H7 (cell line): ENCODE data around the gene TET3. TPM values are rescaled to one million over a fixed set of nuclear protein-coding genes. Genes with fewer than 3 reads are reported as not detected.

Experiments
- DNase-seq: peaks from one replicate; pipeline ENCODE4 v3.0.0; 2012
- H3K27me3 ChIP-seq: 2 replicates; pipeline ENCODE4 v1.6.0; 2011; ENCODE audit warnings: mild to moderate bottlenecking, low read length; ENCODE audit not compliant: control insufficient read depth, insufficient read depth
- H3K36me3 ChIP-seq: replicated peaks from 2 replicates; pipeline ENCODE4 v1.5.1; 2011; ENCODE audit warnings: low read length; ENCODE audit not compliant: control insufficient read depth, insufficient read depth
- H3K4me3 ChIP-seq: 2 replicates; pipeline ENCODE4 v1.5.1; 2011; ENCODE audit warnings: low read depth, mild to moderate bottlenecking, control low read depth, low read length, moderate library complexity; ENCODE audit not compliant: insufficient read depth
- total RNA-seq: library from RNA; depleted of rRNA; stranded (reverse); fragments of >200 nt; shearing (Covaris generic); gene quantifications from 2 replicates; pipeline ENCODE4 v1.2.3, GENCODE V29; 2014

The TET3 gene
- total RNA-seq, 1 experiment from 2014 or later, result 7.2 TPM

DNA sequence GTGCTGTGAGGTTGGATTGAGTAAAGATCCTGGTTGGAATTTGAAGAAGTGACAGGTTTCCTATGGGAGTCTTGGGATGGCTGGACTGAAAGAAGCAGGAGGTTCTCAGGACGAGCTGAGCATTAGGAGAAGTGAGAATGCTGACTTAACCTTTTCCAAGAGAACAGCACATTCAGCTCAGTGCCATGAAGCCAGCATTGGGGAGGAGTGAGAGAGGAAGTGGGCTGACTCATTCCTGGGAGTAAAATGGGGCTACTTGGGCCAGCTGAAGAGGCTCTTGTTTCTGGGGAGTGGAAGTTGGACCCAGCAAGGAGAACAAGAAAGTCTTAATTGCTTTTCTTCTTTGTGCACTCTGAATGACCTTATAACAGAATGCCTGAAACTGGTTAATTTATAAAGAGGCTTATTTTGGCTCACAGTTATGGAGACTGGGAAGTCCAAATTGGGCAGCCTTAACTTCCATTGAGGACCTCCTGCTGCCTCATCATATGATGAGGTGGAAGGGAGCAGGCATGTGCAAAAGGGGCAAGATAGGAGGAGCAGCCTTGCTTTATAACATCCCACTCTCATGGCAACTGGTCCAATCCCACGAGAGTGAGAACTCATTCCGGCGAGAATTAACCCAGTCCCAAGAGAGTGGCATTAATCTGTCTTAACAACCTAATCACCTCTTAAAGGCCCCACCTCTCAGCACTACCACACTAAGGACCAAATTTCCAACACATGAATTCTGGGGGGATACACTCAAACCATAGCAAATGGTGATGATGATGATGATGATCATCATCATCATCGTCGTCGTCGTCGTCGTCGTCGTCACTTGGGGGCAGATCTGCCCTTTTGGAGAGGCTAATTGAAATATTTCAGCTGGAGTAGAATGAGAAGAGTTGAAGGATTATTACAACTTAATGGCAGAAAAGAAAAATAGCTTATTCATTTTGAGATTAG lies 31.9 kb upstream of the TET3 start:
- no peak for DNase-seq
- H3K4me3 ChIP-seq, result no peak overlapping the region
- no peaks in the 10 kb centered on the region for H3K27me3 ChIP-seq
- H3K36me3 ChIP-seq, result peaks cover 47% of the 10 kb centered on the region

DNA sequence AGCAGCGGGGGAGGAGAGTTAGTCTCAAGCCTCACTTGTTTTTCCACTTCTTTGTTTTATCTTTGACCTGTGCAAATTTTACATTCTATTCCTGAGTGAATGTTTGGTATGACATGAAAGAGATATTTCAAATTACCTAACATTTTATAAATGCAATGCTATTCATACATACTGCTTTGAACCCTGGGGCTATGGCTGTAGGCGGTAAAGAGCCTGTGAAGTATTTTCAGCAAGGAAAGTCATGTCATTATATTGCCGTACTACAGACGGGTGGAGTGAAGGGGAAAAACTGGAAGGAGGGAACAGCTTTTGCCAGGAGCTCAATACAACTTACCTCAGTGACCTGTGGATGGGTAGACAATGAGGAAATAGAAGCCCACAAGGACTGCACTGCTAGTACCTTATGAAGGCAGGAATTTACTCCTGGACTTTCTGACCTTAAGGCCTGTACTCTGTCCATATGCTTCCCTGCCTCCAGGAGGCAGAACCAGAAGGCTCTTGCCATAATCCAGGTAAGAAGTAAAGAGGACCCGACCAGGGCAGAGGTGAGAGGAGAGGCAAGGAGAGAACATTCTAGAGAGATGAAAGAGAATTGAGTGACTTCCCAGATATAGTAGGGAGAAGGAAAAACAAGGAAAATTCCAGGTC lies 28.4 kb upstream of the TET3 start:
- H3K36me3 ChIP-seq, result peaks cover 31% of the 10 kb centered on the region
- no peak overlapping the region for H3K4me3 ChIP-seq
- H3K27me3 ChIP-seq, result no peaks in the 10 kb centered on the region
- no peak for DNase-seq

DNA sequence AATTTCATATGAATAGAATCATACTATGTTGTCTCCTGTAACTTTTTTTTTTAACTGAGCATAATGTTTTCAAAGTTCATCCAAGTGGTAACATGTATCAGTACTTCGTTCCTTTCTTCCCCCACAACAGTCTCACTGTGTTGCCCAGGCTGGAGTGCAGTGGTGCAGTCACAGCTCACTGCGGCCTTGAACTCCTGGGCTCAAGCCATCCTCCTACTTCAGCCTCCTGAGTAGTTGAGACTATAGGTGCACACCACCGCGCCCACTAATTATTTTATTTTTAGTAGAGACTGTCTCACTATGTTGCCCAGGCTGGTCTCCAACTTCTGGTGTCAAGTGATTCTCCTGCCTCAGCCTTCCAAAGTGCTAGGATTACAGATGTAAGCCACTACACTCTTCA lies 23.4 kb upstream of the TET3 start:
- no peak for DNase-seq
- H3K36me3 ChIP-seq, result peaks cover 12% of the 10 kb centered on the region
- H3K27me3 ChIP-seq, result no peaks in the 10 kb centered on the region
- no peak overlapping the region for H3K4me3 ChIP-seq

GRCh38 chr2:73961823-73962615 lies 22.7 kb upstream of the TET3 start:
- H3K4me3 ChIP-seq, result no peak overlapping the region
- no peak for DNase-seq
- peaks cover 6% of the 10 kb centered on the region for H3K36me3 ChIP-seq
- H3K27me3 ChIP-seq, result no peaks in the 10 kb centered on the region

GRCh38 chr2:73962798-73963197 lies 21.9 kb upstream of the TET3 start:
- DNase-seq, result no peak
- no peaks in the 10 kb centered on the region for H3K27me3 ChIP-seq
- no peak overlapping the region for H3K4me3 ChIP-seq
- H3K36me3 ChIP-seq, result peaks cover 6% of the 10 kb centered on the region

DNA sequence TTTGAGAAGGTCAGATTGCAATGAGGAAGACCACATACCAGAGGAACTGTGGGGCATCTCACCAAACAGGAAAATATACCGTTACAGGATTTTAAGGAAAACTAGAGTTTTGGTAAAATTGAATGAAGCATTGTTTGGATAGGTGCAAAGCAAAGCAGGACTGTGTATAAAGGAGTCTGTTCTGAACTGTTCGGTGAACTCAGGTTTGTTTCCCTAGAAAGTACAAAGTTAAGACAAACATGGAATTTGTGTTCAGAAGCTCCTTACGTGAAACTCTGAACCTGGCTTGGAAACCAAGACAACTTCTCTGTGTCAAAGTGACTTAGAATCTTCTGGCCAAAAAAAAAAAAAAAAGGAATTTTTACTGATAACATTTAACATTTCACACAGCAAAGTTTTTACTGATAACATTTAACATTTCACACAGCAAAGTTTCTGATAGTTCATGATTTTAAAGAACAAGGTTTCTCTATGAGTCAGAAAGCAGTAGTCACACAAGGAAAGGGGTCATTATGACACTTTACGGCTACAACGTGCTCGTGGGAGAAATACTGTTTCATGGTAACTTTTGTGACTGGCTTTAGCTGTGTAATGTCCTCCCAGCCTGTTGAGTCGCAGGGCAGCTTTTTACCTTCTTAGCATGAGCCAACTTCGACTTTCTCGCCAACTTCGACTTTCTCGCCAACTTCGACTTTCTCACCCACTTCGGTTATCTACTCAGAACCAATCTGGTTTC lies 21.2 kb upstream of the TET3 start:
- Histone ChIP-seq H3K27me3 (no peaks in the 10 kb centered on the region), H3K4me3 (no peak overlapping the region), H3K36me3 (peaks cover 4% of the 10 kb centered on the region)
- DNase-seq, result no peak

GRCh38 chr2:73964223-73964622 lies 20.5 kb upstream of the TET3 start:
- Histone ChIP-seq H3K27me3 (no peaks in the 10 kb centered on the region), H3K4me3 (no peak overlapping the region), H3K36me3 (peaks cover 1% of the 10 kb centered on the region; the same call in 1 of the 2 replicates)

GRCh38 chr2:73965053-73965452 lies 19.7 kb upstream of the TET3 start:
- H3K4me3 ChIP-seq, result no peak overlapping the region
- no peak for DNase-seq
- no peaks in the 10 kb centered on the region; the same call in 1 of the 2 replicates for H3K36me3 ChIP-seq
- H3K27me3 ChIP-seq, result no peaks in the 10 kb centered on the region

More at GRCh38 chr2:73964223-73964622, 20.5 kb upstream of the TET3 start:
- DNase-seq, result no peak

DNA sequence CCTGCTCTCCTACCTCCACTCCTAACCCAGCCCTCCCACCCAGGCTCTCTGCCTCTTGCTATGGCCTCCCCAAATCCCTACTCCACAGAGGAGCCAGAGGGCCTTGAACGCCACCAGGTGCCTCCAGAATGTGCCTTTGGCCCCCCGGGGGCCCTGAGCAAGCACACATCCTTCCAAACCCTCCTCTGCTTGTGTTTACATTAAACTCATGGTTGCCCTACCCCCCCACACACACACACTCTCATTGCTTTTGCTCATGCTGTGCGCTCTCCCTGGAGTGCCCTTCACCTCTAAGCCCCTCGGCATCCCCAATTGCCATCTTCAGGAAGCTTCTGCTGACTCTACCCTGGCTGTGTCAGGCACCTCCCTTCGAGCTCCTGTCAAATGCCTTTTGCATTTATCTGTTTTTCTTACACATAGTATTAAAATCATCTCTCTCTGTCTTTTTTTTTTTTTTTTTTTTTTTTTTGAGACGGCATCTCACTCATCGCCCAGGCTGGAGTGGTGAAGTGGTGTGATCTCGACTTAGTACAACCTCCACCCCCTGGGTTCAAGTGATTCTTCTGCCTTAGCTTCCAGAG lies 16.3 kb upstream of the TET3 start:
- no peaks in the 10 kb centered on the region for H3K27me3 ChIP-seq
- no peak overlapping the region for H3K4me3 ChIP-seq
- no peaks in the 10 kb centered on the region for H3K36me3 ChIP-seq
- DNase-seq, result no peak

DNA sequence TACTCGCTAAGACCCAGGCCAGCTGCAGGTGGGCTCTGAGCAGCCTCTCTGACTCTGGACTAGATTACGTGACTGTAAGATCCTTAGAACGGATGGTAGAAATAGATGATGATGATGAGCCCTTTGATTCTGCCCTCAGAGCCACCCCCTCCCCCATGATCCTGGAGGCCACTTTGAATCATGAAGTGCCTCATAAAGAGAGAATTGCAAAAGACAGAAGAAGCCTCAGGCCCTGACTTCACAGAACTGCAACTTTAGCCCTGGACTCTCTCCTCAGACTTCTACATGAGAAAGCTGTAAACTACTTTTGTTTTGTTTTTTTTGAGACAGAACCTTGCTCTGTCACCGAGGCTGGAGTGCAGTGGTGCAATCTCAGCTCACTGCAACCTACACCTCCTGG lies 15.4 kb upstream of the TET3 start:
- H3K4me3 ChIP-seq, result no peak overlapping the region
- H3K36me3 ChIP-seq, result no peaks in the 10 kb centered on the region
- no peaks in the 10 kb centered on the region for H3K27me3 ChIP-seq
- DNase-seq, result no peak

DNA sequence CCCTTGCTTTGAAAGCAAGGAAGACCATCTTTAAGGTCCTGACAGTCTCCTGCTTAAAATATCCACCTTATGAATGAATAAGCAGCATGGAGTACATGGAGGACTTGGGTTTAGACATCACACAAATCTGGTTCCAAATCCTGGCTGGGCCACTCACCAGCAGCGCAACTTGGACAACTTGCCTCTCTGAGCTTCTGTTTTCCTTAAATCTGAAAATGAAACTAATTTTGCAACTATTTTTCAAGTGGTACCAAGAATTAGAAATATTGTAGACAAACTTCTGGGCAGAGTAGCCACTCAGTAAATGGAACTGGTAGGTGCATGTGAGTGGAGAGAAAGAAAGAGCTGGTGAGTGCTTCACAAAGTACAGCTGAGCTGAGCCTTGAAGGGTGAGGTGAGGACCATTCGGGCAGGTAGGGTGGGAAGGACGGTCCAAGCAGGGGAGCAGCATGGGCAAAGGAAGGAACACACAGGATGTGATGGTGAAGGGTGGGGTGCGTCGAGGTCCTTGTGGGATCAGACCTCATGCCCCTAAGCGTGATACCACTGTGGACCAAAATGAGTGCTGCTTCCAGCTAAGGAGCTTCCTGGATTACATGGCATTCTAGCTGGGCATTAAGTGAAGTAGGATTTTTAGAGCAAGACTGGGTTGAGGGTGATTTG lies 14.4 kb upstream of the TET3 start:
- no peak for DNase-seq
- H3K36me3 ChIP-seq, result no peaks in the 10 kb centered on the region
- H3K27me3 ChIP-seq, result no peaks in the 10 kb centered on the region
- no peak overlapping the region for H3K4me3 ChIP-seq

DNA sequence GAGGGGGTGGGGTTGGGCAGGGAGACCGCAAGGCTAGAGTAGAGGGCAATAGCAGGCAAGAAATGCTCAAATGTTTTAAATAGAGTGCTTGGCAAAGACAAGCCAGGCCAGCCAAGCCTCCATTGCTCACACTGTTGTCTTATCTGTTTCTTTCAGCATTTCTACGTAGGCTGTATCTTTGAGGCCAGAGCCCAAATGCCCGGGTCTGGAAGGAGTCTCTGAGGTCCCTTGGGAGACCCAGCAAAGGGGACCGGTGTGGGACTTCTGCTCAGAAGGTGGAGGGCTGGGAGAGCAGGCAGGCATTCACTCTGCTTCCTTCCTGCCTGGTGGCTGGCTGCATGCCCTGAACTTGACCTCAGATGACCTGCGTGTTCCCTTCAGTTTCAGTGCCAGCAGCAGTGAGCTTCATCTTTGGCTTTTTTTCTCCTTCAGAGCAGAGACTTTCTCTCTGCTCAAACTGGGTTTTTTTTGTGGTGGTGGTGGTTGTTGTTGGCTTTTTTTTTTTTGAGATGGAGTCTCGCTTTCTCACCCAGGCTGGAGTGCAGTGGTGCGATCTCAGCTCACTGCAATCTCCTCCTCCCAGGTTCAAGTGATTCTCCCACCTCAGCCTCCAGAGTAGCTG lies 13.7 kb upstream of the TET3 start:
- no peak overlapping the region for H3K4me3 ChIP-seq
- H3K36me3 ChIP-seq, result no peaks in the 10 kb centered on the region
- no peaks in the 10 kb centered on the region for H3K27me3 ChIP-seq
- DNase-seq, result no peak

DNA sequence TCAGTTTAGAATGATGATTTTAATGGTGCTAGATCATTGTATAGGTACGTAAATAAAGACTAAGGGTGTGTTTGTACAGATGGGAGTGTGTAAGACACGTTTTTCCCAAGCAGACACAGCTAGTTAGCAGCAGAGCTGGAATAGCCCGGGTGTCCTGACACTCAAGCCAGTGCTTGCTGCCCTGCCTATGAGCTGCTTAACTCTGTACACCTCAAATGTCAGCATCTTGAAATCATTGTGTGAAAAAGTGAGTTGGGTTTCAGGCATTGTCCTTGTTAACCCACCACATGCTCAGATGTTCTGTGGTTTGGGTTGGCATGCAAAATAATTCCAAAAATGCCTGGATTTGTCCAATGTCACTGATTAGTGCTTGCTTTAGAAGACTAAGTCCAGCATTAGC lies 13.0 kb upstream of the TET3 start:
- Histone ChIP-seq H3K27me3 (no peaks in the 10 kb centered on the region), H3K4me3 (no peak overlapping the region), H3K36me3 (no peaks in the 10 kb centered on the region)
- DNase-seq, result no peak
